Measurements from ENCODE around the gene TOLLIP.

TOLLIP gene

GRCh38 chr11:1300569-1301187 is 8.8 kb downstream of the TOLLIP start:
- peaks cover 1% of the 10 kb centered on the region for H3K36me3 Mint-ChIP-seq (ENCODE audit: low read depth)
- H3K27me3 Mint-ChIP-seq (ENCODE audit: low read depth): no peaks in the 10 kb centered on the region
- H3K4me3 Mint-ChIP-seq: no peak overlapping the region
- H3K4me1 Mint-ChIP-seq (ENCODE audit: low read depth): no peaks in the 10 kb centered on the region
- H3K27ac Mint-ChIP-seq: no peak overlapping the region
- H3K9me3 Mint-ChIP-seq: no peaks in the 10 kb centered on the region

GRCh38 chr11:1300121-1300520 is 9.3 kb downstream of the TOLLIP start:
- H3K9me3 Mint-ChIP-seq: no peaks in the 10 kb centered on the region
- no peak overlapping the region for H3K4me3 Mint-ChIP-seq
- peaks cover 1% of the 10 kb centered on the region for H3K36me3 Mint-ChIP-seq (ENCODE audit: low read depth)
- no peaks in the 10 kb centered on the region for H3K27me3 Mint-ChIP-seq (ENCODE audit: low read depth)
- H3K4me1 Mint-ChIP-seq (ENCODE audit: low read depth): no peaks in the 10 kb centered on the region
- H3K27ac Mint-ChIP-seq: no peak overlapping the region

- Mint-ChIP-seq H3K9me3 (no peaks in the 10 kb centered on the region), H3K27ac (no peak overlapping the region), H3K27me3 (ENCODE audit: low read depth) (no peaks in the 10 kb centered on the region), H3K36me3 (ENCODE audit: low read depth) (peaks cover 3% of the 10 kb centered on the region), H3K4me1 (ENCODE audit: low read depth) (no peaks in the 10 kb centered on the region), H3K4me3 (no peak overlapping the region)
Observed at GRCh38 chr11:1299621-1300020, 9.8 kb downstream of the TOLLIP start.

- H3K27ac Mint-ChIP-seq: no peak overlapping the region
Observed at GRCh38 chr11:1298695-1299492, 10.5 kb downstream of the TOLLIP start.

GRCh38 chr11:1297576-1298473 is 11.6 kb downstream of the TOLLIP start:
- H3K4me3 Mint-ChIP-seq: no peak overlapping the region
- no peak overlapping the region for H3K27ac Mint-ChIP-seq
- H3K36me3 Mint-ChIP-seq (ENCODE audit: low read depth): peaks cover 3% of the 10 kb centered on the region
- H3K27me3 Mint-ChIP-seq (ENCODE audit: low read depth): no peaks in the 10 kb centered on the region
- no peaks in the 10 kb centered on the region for H3K4me1 Mint-ChIP-seq (ENCODE audit: low read depth)
- no peaks in the 10 kb centered on the region for H3K9me3 Mint-ChIP-seq

More at GRCh38 chr11:1298695-1299492, 10.5 kb downstream of the TOLLIP start:
- no peaks in the 10 kb centered on the region for H3K9me3 Mint-ChIP-seq
- H3K36me3 Mint-ChIP-seq (ENCODE audit: low read depth): peaks cover 3% of the 10 kb centered on the region
- H3K27me3 Mint-ChIP-seq (ENCODE audit: low read depth): no peaks in the 10 kb centered on the region
- H3K4me3 Mint-ChIP-seq: no peak overlapping the region
- no peaks in the 10 kb centered on the region for H3K4me1 Mint-ChIP-seq (ENCODE audit: low read depth)

GRCh38 chr11:1297011-1297575 is 12.3 kb downstream of the TOLLIP start:
- Mint-ChIP-seq H3K27ac (no peak overlapping the region), H3K9me3 (no peaks in the 10 kb centered on the region), H3K36me3 (ENCODE audit: low read depth) (peaks cover 6% of the 10 kb centered on the region), H3K4me3 (no peak overlapping the region), H3K4me1 (ENCODE audit: low read depth) (no peaks in the 10 kb centered on the region), H3K27me3 (ENCODE audit: low read depth) (no peaks in the 10 kb centered on the region)

GRCh38 chr11:1296287-1296686 is 13.1 kb downstream of the TOLLIP start:
- no peaks in the 10 kb centered on the region for H3K4me1 Mint-ChIP-seq (ENCODE audit: low read depth)
- peaks cover 6% of the 10 kb centered on the region for H3K36me3 Mint-ChIP-seq (ENCODE audit: low read depth)
- no peaks in the 10 kb centered on the region for H3K27me3 Mint-ChIP-seq (ENCODE audit: low read depth)
- no peak overlapping the region for H3K27ac Mint-ChIP-seq
- no peaks in the 10 kb centered on the region for H3K9me3 Mint-ChIP-seq
- no peak overlapping the region for H3K4me3 Mint-ChIP-seq

GRCh38 chr11:1295591-1295990 is 13.8 kb downstream of the TOLLIP start:
- Mint-ChIP-seq H3K4me1 (ENCODE audit: low read depth) (no peaks in the 10 kb centered on the region), H3K27ac (no peak overlapping the region), H3K4me3 (no peak overlapping the region), H3K36me3 (ENCODE audit: low read depth) (peaks cover 6% of the 10 kb centered on the region), H3K9me3 (no peaks in the 10 kb centered on the region), H3K27me3 (ENCODE audit: low read depth) (no peaks in the 10 kb centered on the region)

- H3K27ac Mint-ChIP-seq: no peak overlapping the region
- no peaks in the 10 kb centered on the region for H3K4me1 Mint-ChIP-seq (ENCODE audit: low read depth)
- H3K9me3 Mint-ChIP-seq: no peaks in the 10 kb centered on the region
- peaks cover 6% of the 10 kb centered on the region for H3K36me3 Mint-ChIP-seq (ENCODE audit: low read depth)
- H3K4me3 Mint-ChIP-seq: no peak overlapping the region
- no peaks in the 10 kb centered on the region for H3K27me3 Mint-ChIP-seq (ENCODE audit: low read depth)
Observed at GRCh38 chr11:1295086-1295485, 14.3 kb downstream of the TOLLIP start.

GRCh38 chr11:1293619-1294015 is 15.8 kb downstream of the TOLLIP start:
- Mint-ChIP-seq H3K4me1 (ENCODE audit: low read depth) (no peaks in the 10 kb centered on the region), H3K4me3 (no peak overlapping the region), H3K36me3 (ENCODE audit: low read depth) (peaks cover 6% of the 10 kb centered on the region), H3K9me3 (no peaks in the 10 kb centered on the region), H3K27ac (no peak overlapping the region), H3K27me3 (ENCODE audit: low read depth) (no peaks in the 10 kb centered on the region)

- Mint-ChIP-seq H3K36me3 (ENCODE audit: low read depth) (peaks cover 6% of the 10 kb centered on the region), H3K27me3 (ENCODE audit: low read depth) (no peaks in the 10 kb centered on the region), H3K4me3 (no peak overlapping the region), H3K9me3 (no peaks in the 10 kb centered on the region), H3K4me1 (ENCODE audit: low read depth) (no peaks in the 10 kb centered on the region), H3K27ac (no peak overlapping the region)
Observed at GRCh38 chr11:1292644-1293618, 16.5 kb downstream of the TOLLIP start.

GRCh38 chr11:1292018-1292643 is 17.3 kb downstream of the TOLLIP start:
- no peaks in the 10 kb centered on the region for H3K9me3 Mint-ChIP-seq
- H3K4me1 Mint-ChIP-seq (ENCODE audit: low read depth): no peaks in the 10 kb centered on the region
- H3K36me3 Mint-ChIP-seq (ENCODE audit: low read depth): peaks cover 6% of the 10 kb centered on the region
- H3K4me3 Mint-ChIP-seq: no peak overlapping the region
- H3K27ac Mint-ChIP-seq: no peak overlapping the region
- H3K27me3 Mint-ChIP-seq (ENCODE audit: low read depth): no peaks in the 10 kb centered on the region

- Mint-ChIP-seq H3K4me1 (ENCODE audit: low read depth) (no peaks in the 10 kb centered on the region), H3K9me3 (no peaks in the 10 kb centered on the region), H3K27me3 (ENCODE audit: low read depth) (no peaks in the 10 kb centered on the region), H3K4me3 (no peak overlapping the region), H3K36me3 (ENCODE audit: low read depth) (peaks cover 6% of the 10 kb centered on the region), H3K27ac (no peak overlapping the region)
Observed at GRCh38 chr11:1291295-1292017, 18.0 kb downstream of the TOLLIP start.

Measured in T-helper 1 cell treated with Interleukin-12 subunit alpha and Interleukin-12 subunit beta and Interleukin-4 antibody, amounts not matched to agents 30 μg/mL and 1 μg/mL, for 36 hours (primary cell).